Measurements from ENCODE around the gene BLMH. TPM values are rescaled to one million over a fixed set of nuclear protein-coding genes. Genes with fewer than 3 reads are reported as not detected.

BLMH gene
- total RNA-seq, 4 donors from 2014 or later = 16.6 to 22.4 (median 20.8) TPM

- intact Hi-C loops (cut with DNase I) = no loop called here
- no peak for TF ChIP-seq POLR2A (IDR thresholded peaks at IDR 0.05; ENCODE audit: low read depth)
- TF ChIP-seq CTCF (IDR thresholded peaks at IDR 0.05) = no peak
- no peak for TF ChIP-seq POLR2AphosphoS5 (IDR thresholded peaks at IDR 0.05)
- TF ChIP-seq EP300 (IDR thresholded peaks at IDR 0.05) = no peak
- Histone ChIP-seq H3K27me3 (no peaks in the 10 kb centered on the region), H3K27ac (replicated peaks in 1 of 4) (no peak overlapping the region), H3K9me3 (no peaks in the 10 kb centered on the region), H3K4me3 (no peak overlapping the region), H3K4me1 (no peaks in the 10 kb centered on the region), H3K36me3 (no peaks in the 10 kb centered on the region)
- WGBS = 98% methylated on average over 2 of the region's 2 CpGs
- DNase-seq (ENCODE audit: extremely low spot score) = no peak
These were observed 18.8 kb upstream of the BLMH start for GRCh38 chr17:30310562-30310961.

GRCh38 chr17:30309591-30309990 is 17.8 kb upstream of the BLMH start:
- H3K27me3 ChIP-seq = no peaks in the 10 kb centered on the region
- intact Hi-C loops (cut with DNase I) = no loop called here
- no peaks in the 10 kb centered on the region for H3K9me3 ChIP-seq
- DNase-seq (ENCODE audit: extremely low spot score) = no peak
- TF ChIP-seq EP300 (IDR thresholded peaks at IDR 0.05) = no peak
- no peak for TF ChIP-seq POLR2AphosphoS5 (IDR thresholded peaks at IDR 0.05)
- no peak for TF ChIP-seq POLR2A (IDR thresholded peaks at IDR 0.05; ENCODE audit: low read depth)
- no peak for TF ChIP-seq CTCF (IDR thresholded peaks at IDR 0.05)
- H3K27ac ChIP-seq (replicated peaks in 1 of 4) = no peak overlapping the region
- no peaks in the 10 kb centered on the region for H3K4me1 ChIP-seq
- no peaks in the 10 kb centered on the region for H3K36me3 ChIP-seq
- no peak overlapping the region for H3K4me3 ChIP-seq
- WGBS = 90% methylated on average over 6 of the region's 6 CpGs

GRCh38 chr17:30308406-30308805 is 16.7 kb upstream of the BLMH start:
- Histone ChIP-seq H3K9me3 (no peaks in the 10 kb centered on the region), H3K4me3 (no peak overlapping the region), H3K27me3 (no peaks in the 10 kb centered on the region), H3K36me3 (no peaks in the 10 kb centered on the region), H3K27ac (replicated peaks in 1 of 4) (no peak overlapping the region), H3K4me1 (no peaks in the 10 kb centered on the region)
- intact Hi-C loops (cut with DNase I) = no loop called here
- DNase-seq (ENCODE audit: extremely low spot score) = no peak
- 84% methylated on average over 2 of the region's 2 CpGs for WGBS
- TF ChIP-seq EP300 (IDR thresholded peaks at IDR 0.05) (no peak), CTCF (IDR thresholded peaks at IDR 0.05) (no peak), POLR2A (IDR thresholded peaks at IDR 0.05; ENCODE audit: low read depth) (no peak), POLR2AphosphoS5 (IDR thresholded peaks at IDR 0.05) (no peak)

GRCh38 chr17:30304778-30305177 is 13.0 kb upstream of the BLMH start:
- DNase-seq (ENCODE audit: extremely low spot score) = no peak
- 89% methylated on average over 3 of the region's 3 CpGs for WGBS
- TF ChIP-seq POLR2AphosphoS5 (IDR thresholded peaks at IDR 0.05) (no peak), CTCF (IDR thresholded peaks at IDR 0.05) (no peak), POLR2A (IDR thresholded peaks at IDR 0.05; ENCODE audit: low read depth) (no peak), EP300 (IDR thresholded peaks at IDR 0.05) (no peak)
- Histone ChIP-seq H3K9me3 (no peaks in the 10 kb centered on the region), H3K36me3 (no peaks in the 10 kb centered on the region), H3K4me1 (no peaks in the 10 kb centered on the region), H3K27me3 (no peaks in the 10 kb centered on the region), H3K4me3 (no peak overlapping the region), H3K27ac (replicated peaks in 1 of 4) (no peak overlapping the region)
- intact Hi-C loops (cut with DNase I) = no loop called here

- WGBS = 79% methylated on average over 3 of the region's 3 CpGs
- intact Hi-C loops (cut with DNase I) = no loop called here
- no peak overlapping the region for H3K4me3 ChIP-seq
- no peaks in the 10 kb centered on the region for H3K36me3 ChIP-seq
- no peaks in the 10 kb centered on the region for H3K27me3 ChIP-seq
- no peak for DNase-seq (ENCODE audit: extremely low spot score)
- TF ChIP-seq EP300 (IDR thresholded peaks at IDR 0.05) (no peak), CTCF (IDR thresholded peaks at IDR 0.05) (no peak), POLR2AphosphoS5 (IDR thresholded peaks at IDR 0.05) (no peak), POLR2A (IDR thresholded peaks at IDR 0.05; ENCODE audit: low read depth) (no peak)
- no peaks in the 10 kb centered on the region for H3K9me3 ChIP-seq
- no peak overlapping the region for H3K27ac ChIP-seq (replicated peaks in 1 of 4)
- H3K4me1 ChIP-seq = no peaks in the 10 kb centered on the region
These were observed 10.5 kb upstream of the BLMH start for GRCh38 chr17:30302241-30302640.

All from esophagus muscularis mucosa (tissue), 4 donors.